Dendritic cell treated with granulocyte-macrophage colony-stimulating factor and Interleukin-4, amounts not matched to agents 40 ng/mL and 50 ng/mL, for 4 days (primary cell): ENCODE data around the gene ZNF155.

Experiments used
- H3K27ac Mint-ChIP-seq: one replicate; pipeline ENCODE4 v1.8.0; 2022; ENCODE audit warnings: mild to moderate bottlenecking, mixed read lengths
- H3K27me3 Mint-ChIP-seq: one replicate; pipeline ENCODE4 v1.8.0; 2022; ENCODE audit warnings: mild to moderate bottlenecking, mixed read lengths
- H3K36me3 Mint-ChIP-seq: one replicate; pipeline ENCODE4 v1.8.0; 2022; ENCODE audit warnings: low read depth, mixed read lengths
- H3K4me1 Mint-ChIP-seq: one replicate; pipeline ENCODE4 v1.8.0; 2022; ENCODE audit warnings: low read depth, mixed read lengths
- H3K4me3 Mint-ChIP-seq: one replicate; pipeline ENCODE4 v1.8.0; 2022; ENCODE audit warnings: mild to moderate bottlenecking, moderate library complexity, mixed read lengths
- H3K9me3 Mint-ChIP-seq: one replicate; pipeline ENCODE4 v1.8.0; 2022; ENCODE audit warnings: mixed read lengths
- intact Hi-C: fragments of 100-400 bp; cut with micrococcal nuclease; formaldehyde crosslinking; loops from one replicate; pipeline ENCODE4 v1.15.0; 2022

Gene ZNF155

DNA sequence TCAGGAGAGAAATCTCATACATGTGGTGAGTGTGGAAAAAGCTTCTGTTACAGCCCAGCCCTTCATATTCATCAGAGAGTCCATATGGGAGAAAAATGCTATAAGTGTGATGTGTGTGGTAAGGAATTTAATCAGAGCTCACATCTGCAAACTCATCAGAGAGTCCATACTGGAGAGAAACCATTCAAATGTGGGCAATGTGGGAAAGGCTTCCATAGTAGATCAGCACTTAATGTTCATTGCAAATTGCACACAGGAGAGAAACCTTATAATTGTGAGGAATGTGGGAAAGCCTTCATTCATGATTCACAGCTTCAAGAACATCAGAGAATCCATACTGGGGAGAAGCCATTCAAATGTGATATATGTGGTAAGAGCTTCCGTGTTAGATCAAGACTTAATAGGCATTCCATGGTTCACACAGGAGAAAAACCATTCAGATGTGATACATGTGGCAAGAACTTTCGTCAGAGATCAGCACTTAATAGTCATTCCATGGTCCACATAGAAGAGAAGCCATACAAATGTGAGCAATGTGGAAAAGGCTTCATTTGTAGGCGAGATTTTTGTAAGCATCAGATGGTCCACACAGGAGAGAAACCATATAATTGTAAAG lies 17.8 kb upstream of the ZNF155 start:
- Mint-ChIP-seq H3K27ac (no peak overlapping the region), H3K27me3 (no peaks in the 10 kb centered on the region), H3K9me3 (peaks cover 97% of the 10 kb centered on the region), H3K4me3 (no peak overlapping the region), H3K4me1 (no peaks in the 10 kb centered on the region), H3K36me3 (peaks cover 47% of the 10 kb centered on the region)
- intact Hi-C loops: no loop called here

DNA sequence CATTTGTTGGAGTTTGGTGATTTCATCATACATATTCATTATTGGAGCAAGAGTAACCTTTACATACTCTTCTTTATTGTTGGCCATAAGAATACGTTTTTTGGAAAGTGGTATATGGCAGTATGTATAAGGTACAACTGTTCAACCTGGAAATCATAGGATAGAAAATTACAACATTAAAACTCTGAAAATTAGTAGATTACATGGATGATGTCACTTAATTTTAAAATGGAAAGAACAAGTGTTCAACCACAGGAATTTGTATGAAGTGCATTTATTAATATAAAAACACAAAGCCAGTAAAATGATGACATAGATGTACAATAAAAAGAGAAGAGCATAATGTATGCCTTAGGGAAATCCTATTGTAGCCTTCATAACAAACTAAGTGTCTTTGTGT lies 7.3 kb upstream of the ZNF155 start:
- intact Hi-C loops: no loop called here
- H3K27ac Mint-ChIP-seq: no peak overlapping the region
- no peaks in the 10 kb centered on the region for H3K27me3 Mint-ChIP-seq
- H3K9me3 Mint-ChIP-seq: peaks cover 66% of the 10 kb centered on the region
- no peak overlapping the region for H3K4me3 Mint-ChIP-seq
- no peaks in the 10 kb centered on the region for H3K36me3 Mint-ChIP-seq
- H3K4me1 Mint-ChIP-seq: no peaks in the 10 kb centered on the region

DNA sequence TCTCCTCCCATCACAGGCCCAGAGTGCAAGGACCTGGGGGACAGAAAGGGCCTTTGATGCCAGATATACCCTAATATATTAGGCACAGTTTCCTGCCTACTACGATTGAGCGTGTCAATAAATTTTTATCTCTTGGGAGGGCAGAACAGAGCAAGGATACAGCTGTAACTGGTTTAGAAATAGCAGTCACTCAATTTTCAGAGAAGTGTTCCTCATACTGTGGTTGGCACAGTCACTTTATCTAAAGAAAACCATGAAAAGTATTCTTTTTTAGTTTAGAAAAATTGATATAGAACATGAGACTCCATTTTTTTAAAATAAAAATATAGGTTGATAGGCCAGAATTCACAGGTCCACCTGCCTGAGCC lies 460 bp upstream of the ZNF155 start:
- Mint-ChIP-seq H3K4me3 (no peak overlapping the region), H3K27me3 (no peaks in the 10 kb centered on the region), H3K4me1 (peaks cover 5% of the 10 kb centered on the region), H3K36me3 (peaks cover 22% of the 10 kb centered on the region), H3K27ac (no peak overlapping the region), H3K9me3 (peaks cover 18% of the 10 kb centered on the region)
- intact Hi-C loops: no loop called here

DNA sequence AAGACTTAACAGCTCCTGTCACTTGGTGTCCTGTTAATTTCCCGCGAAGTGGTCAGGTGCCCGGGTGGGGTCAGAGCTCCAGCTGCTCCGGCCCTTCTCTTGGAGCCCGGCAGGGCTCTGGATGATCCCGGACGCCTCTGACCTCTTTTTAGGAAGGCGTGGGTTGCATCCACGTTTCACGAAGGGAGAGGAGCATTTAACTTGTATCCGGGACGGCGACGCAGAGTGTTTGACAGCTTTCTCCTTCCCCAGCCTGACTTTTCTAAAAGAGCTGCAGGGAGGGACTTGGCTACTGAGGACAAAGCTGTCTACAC lies 656 bp downstream of the ZNF155 start:
- Mint-ChIP-seq H3K4me3 (peak overlapping the region; percentile 90), H3K27me3 (no peaks in the 10 kb centered on the region), H3K36me3 (peaks cover 33% of the 10 kb centered on the region), H3K9me3 (peaks cover 25% of the 10 kb centered on the region), H3K4me1 (peaks cover 5% of the 10 kb centered on the region), H3K27ac (peak overlapping the region; percentile 88)
- intact Hi-C loops: loop anchor here (1.0 kb wide), 3 partner anchors 18 to 129 kb away; partner anchors contain the start of genes ZNF225, ZNF230 and ZNF45

GRCh38 chr19:43997631-43998290 lies 13.8 kb downstream of the ZNF155 start:
- Mint-ChIP-seq H3K27me3 (peaks cover 2% of the 10 kb centered on the region), H3K4me3 (no peak overlapping the region), H3K9me3 (peaks cover 48% of the 10 kb centered on the region), H3K36me3 (peaks cover 56% of the 10 kb centered on the region), H3K4me1 (peaks cover 9% of the 10 kb centered on the region), H3K27ac (no peak overlapping the region)
- intact Hi-C loops: no loop called here

DNA sequence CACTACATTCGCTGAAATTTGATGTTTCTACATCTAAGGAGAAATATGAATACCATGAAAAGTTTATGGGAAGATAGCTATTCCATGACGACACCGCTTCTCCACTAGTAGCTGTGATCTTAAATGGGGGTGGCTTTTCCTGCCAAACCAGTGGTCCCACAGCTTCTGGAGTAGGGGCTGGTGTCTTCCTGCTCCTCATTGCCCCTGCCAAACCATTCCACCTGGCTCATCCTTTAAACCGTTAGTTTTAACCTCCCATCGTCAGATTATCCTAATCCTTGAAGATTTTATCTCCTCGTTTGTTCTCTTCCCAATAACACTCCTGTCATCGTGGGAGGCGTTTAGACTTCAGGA lies 18.2 kb downstream of the ZNF155 start:
- Mint-ChIP-seq H3K4me3 (peak overlapping the region; percentile 97), H3K27me3 (peaks cover 2% of the 10 kb centered on the region), H3K4me1 (peaks cover 31% of the 10 kb centered on the region), H3K27ac (peak overlapping the region; percentile 94), H3K9me3 (peaks cover 43% of the 10 kb centered on the region), H3K36me3 (peaks cover 30% of the 10 kb centered on the region)
- intact Hi-C loops: loop anchor here (1.0 to 5.0 kb wide), 7 partner anchors 18 to 303 kb away; partner anchors contain the start of genes ZNF155, ZNF221, ZNF222 and ZNF224

DNA sequence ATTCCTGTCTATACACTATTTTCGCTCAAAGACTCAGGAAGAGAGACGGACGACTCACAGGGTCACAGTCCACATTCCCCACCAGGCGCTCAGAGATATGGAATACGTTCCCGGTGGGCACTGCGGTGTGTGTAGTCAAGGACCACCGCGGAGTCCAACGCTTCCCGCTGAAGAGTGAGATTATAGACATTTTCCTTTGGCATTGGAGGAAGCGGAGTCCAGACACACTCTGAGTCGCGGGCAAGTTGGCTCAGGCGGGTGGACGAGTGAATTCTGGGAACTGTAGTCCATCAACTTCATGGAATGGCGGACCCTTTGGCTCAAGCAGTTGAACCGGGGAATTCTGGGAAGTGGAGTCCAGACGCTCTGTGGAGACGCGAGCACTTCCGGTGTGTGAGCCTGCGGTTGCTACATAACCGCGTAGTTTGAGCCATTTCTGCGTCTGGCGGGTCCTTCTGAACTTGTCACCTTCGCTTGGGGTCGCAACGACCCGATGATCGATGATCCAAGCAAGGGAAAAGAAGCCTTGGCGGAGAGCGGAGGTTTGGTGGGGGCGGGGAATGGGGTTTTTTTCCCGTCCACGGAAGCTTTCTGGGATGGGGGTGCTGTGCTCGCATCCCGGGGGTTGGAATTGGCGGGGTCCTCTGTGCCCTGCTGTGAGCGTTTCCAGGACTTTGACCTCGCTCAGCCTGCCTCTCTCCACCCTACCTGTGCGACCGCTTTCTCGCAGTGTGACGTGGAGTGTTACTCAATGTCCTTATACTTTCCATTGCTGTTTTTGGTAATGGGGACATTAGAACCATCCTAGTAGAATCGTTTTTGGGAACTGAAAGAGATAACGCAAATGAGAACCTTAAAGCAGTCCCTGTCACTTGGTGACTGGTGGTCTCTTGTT lies 18.8 kb downstream of the ZNF155 start, which contains the start of gene ZNF230:
Gene ZNF230 (plus strand): TSS at position 392 of the 895 bp plus-strand sequence. CDS start 4,122 bp downstream, outside the sequence.
- H3K4me3 Mint-ChIP-seq: peak within 1 kb of the TSS; percentile 97
- H3K4me1 Mint-ChIP-seq: peaks cover 31% of the 10 kb centered on the region
- peaks cover 43% of the 10 kb centered on the region for H3K9me3 Mint-ChIP-seq
- intact Hi-C loops: loop anchor here (1.0 to 5.0 kb wide), 7 partner anchors 19 to 302 kb away; partner anchors contain the start of genes ZNF155, ZNF221, ZNF222 and ZNF224
- H3K27ac Mint-ChIP-seq: peak within 1 kb of the TSS; percentile 94
- peaks cover 2% of the 10 kb centered on the region for H3K27me3 Mint-ChIP-seq
- peaks cover 32% of the 10 kb centered on the region for H3K36me3 Mint-ChIP-seq

GRCh38 chr19:44003461-44004009 lies 19.5 kb downstream of the ZNF155 start:
- H3K36me3 Mint-ChIP-seq: peaks cover 35% of the 10 kb centered on the region
- intact Hi-C loops: loop anchor here (2.0 to 5.0 kb wide), 4 partner anchors 53 to 301 kb away; partner anchors contain the start of genes ZNF221, ZNF224, ZNF227 and ZNF235
- H3K4me3 Mint-ChIP-seq: peak overlapping the region; percentile 97
- peaks cover 31% of the 10 kb centered on the region for H3K4me1 Mint-ChIP-seq
- peaks cover 43% of the 10 kb centered on the region for H3K9me3 Mint-ChIP-seq
- H3K27ac Mint-ChIP-seq: peak overlapping the region; percentile 94
- H3K27me3 Mint-ChIP-seq: peaks cover under 1% of the 10 kb centered on the region

DNA sequence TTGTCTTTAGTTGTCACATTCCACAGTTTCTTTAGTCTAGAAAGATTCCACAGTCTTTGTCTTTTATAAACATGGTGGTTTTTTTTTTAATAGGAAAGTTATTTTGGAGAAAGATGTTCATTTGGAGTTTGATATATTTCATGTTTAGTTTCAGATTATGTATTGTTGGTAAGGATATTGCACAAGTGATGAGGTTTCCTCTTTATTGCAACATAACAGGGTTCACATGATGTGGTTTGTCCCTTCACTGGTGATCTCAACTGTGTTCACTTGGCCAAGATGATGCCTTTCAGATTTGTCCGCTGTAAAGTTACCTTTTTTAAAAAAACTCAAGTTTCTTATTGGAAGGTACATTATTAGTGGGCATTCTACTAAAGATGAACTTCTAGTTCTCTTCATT lies 22.0 kb downstream of the ZNF155 start:
- intact Hi-C loops: no loop called here
- Mint-ChIP-seq H3K4me3 (no peak overlapping the region), H3K27ac (no peak overlapping the region), H3K27me3 (no peaks in the 10 kb centered on the region), H3K9me3 (peaks cover 52% of the 10 kb centered on the region), H3K36me3 (peaks cover 60% of the 10 kb centered on the region), H3K4me1 (peaks cover 31% of the 10 kb centered on the region)

- Mint-ChIP-seq H3K9me3 (peaks cover 65% of the 10 kb centered on the region), H3K36me3 (peaks cover 68% of the 10 kb centered on the region), H3K4me3 (no peak overlapping the region), H3K27ac (no peak overlapping the region), H3K27me3 (no peaks in the 10 kb centered on the region), H3K4me1 (peaks cover 24% of the 10 kb centered on the region)
- intact Hi-C loops: no loop called here
These were observed 23.5 kb downstream of the ZNF155 start for GRCh38 chr19:44007473-44007872.

DNA sequence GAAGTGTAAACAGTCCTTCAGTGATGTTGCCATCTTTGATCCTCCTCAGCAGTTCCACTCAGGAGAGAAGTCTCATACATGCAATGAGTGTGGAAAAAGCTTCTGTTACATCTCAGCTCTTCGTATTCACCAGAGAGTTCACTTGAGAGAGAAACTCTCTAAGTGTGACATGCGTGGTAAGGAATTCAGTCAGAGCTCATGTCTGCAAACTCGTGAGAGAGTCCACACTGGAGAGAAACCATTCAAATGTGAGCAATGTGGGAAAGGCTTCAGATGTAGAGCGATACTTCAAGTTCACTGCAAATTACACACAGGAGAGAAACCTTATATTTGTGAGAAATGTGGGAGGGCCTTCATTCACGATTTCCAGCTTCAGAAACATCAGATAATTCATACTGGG lies 26.5 kb downstream of the ZNF155 start:
- H3K4me1 Mint-ChIP-seq: peaks cover 12% of the 10 kb centered on the region
- peaks cover 95% of the 10 kb centered on the region for H3K9me3 Mint-ChIP-seq
- no peak overlapping the region for H3K27ac Mint-ChIP-seq
- no peak overlapping the region for H3K4me3 Mint-ChIP-seq
- intact Hi-C loops: no loop called here
- H3K27me3 Mint-ChIP-seq: no peaks in the 10 kb centered on the region
- peaks cover 60% of the 10 kb centered on the region for H3K36me3 Mint-ChIP-seq

- intact Hi-C loops: no loop called here
- H3K9me3 Mint-ChIP-seq: peaks cover 91% of the 10 kb centered on the region
These were observed 35.5 kb downstream of the ZNF155 start for GRCh38 chr19:44019498-44019897.

DNA sequence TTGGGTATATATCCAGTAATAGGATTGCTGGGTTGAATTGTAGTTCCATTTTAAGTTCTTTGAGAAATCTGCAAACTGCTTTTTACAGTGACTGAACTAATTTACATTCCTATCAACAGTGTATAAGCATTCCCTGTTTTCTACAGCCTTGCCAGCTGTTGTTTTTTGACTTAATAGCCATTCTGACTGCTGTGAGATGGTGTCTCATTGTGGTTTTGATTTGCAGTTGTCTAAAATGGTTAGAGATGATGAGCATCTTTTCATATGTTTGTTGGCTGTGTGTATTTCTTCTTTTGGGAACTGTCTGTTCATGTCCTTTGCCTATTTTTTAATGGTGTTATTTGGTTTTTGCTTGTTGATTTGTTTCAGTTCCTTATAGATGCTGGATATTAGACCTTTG lies 37.2 kb downstream of the ZNF155 start:
- H3K9me3 Mint-ChIP-seq: peaks cover 79% of the 10 kb centered on the region
- no peak overlapping the region for H3K4me3 Mint-ChIP-seq
- H3K27ac Mint-ChIP-seq: no peak overlapping the region
- intact Hi-C loops: no loop called here
- H3K36me3 Mint-ChIP-seq: peaks cover 16% of the 10 kb centered on the region
- H3K27me3 Mint-ChIP-seq: peaks cover 2% of the 10 kb centered on the region
- peaks cover 18% of the 10 kb centered on the region for H3K4me1 Mint-ChIP-seq

More at GRCh38 chr19:44019498-44019897, 35.5 kb downstream of the ZNF155 start:
- H3K4me3 Mint-ChIP-seq: no peak overlapping the region
- peaks cover 2% of the 10 kb centered on the region for H3K27me3 Mint-ChIP-seq
- H3K27ac Mint-ChIP-seq: no peak overlapping the region
- H3K4me1 Mint-ChIP-seq: peaks cover under 1% of the 10 kb centered on the region
- H3K36me3 Mint-ChIP-seq: peaks cover 1% of the 10 kb centered on the region
